Femur (tissue), 1 donor: ENCODE measurements around the gene TMBIM6.
"Not testable (repeated sequence)": the region's sequence is repeated elsewhere in the genome, so short reads cannot be mapped to it uniquely, and the experiment has no call there.

Experiments used
- DNase-seq: peaks from one replicate; pipeline ENCODE4 v3.0.0-alpha.2; 2017

Gene TMBIM6

GRCh38 chr12:49730568-49731101 is 10.7 kb upstream of the TMBIM6 start:
- no peak for DNase-seq

GRCh38 chr12:49733219-49734017 is 7.9 kb upstream of the TMBIM6 start:
- DNase-seq: no peak

- not testable (repeated sequence) for DNase-seq
Measured at GRCh38 chr12:49734900-49735299, 6.5 kb upstream of the TMBIM6 start.

- not testable (repeated sequence) for DNase-seq
Measured at GRCh38 chr12:49738721-49739120, 2.6 kb upstream of the TMBIM6 start.

GRCh38 chr12:49740277-49740676 is 1.1 kb upstream of the TMBIM6 start:
- DNase-seq: not testable (repeated sequence)

GRCh38 chr12:49741882-49742620 is 694 bp downstream of the TMBIM6 start:
- peak; percentile 84 for DNase-seq

- no peak for DNase-seq
Measured at GRCh38 chr12:49744363-49744885, 3.1 kb downstream of the TMBIM6 start.

- no peak for DNase-seq
Measured at GRCh38 chr12:49748306-49748705, 6.9 kb downstream of the TMBIM6 start.

- no peak for DNase-seq
Measured at GRCh38 chr12:49748800-49749199, 7.4 kb downstream of the TMBIM6 start.

GRCh38 chr12:49750027-49750995 is 9.0 kb downstream of the TMBIM6 start:
- no peak for DNase-seq

- DNase-seq: no peak
Measured at GRCh38 chr12:49750996-49751393, 9.6 kb downstream of the TMBIM6 start.

- no peak for DNase-seq
Measured at GRCh38 chr12:49761677-49762467, 20.5 kb downstream of the TMBIM6 start.

GRCh38 chr12:49762468-49762847 is 21.1 kb downstream of the TMBIM6 start:
- no peak for DNase-seq

- DNase-seq: peak; percentile 64
Measured at GRCh38 chr12:49763006-49763591, 21.7 kb downstream of the TMBIM6 start.

GRCh38 chr12:49764126-49764525 is 22.8 kb downstream of the TMBIM6 start:
- DNase-seq: no peak

- no peak for DNase-seq
Measured at GRCh38 chr12:49766115-49766455, 24.7 kb downstream of the TMBIM6 start.

GRCh38 chr12:49767333-49767732 is 26.0 kb downstream of the TMBIM6 start:
- no peak for DNase-seq

GRCh38 chr12:49773102-49773501 is 31.7 kb downstream of the TMBIM6 start:
- DNase-seq: not testable (repeated sequence)

- DNase-seq: peak; percentile 74
Measured at GRCh38 chr12:49776413-49776812, 35.1 kb downstream of the TMBIM6 start.

- no peak for DNase-seq
Measured at GRCh38 chr12:49776858-49777257, 35.5 kb downstream of the TMBIM6 start.

- DNase-seq: no peak
Measured at GRCh38 chr12:49777341-49777740, 36.0 kb downstream of the TMBIM6 start.
